ENCODE data around the gene ITPR2.
A peak's percentile ranks its signal among the peaks of the same experiment; 100 is the strongest.

Gene ITPR2

GRCh38 chr12:26623136-26623535, 209.9 kb downstream of the ITPR2 start:
- no peaks in the 10 kb centered on the region for H3K27me3 Mint-ChIP-seq (ENCODE audit: low read depth)

GRCh38 chr12:26622601-26623000, 210.4 kb downstream of the ITPR2 start:
- Mint-ChIP-seq H3K4me3 (no peak overlapping the region), H3K36me3 (ENCODE audit: low read depth) (peaks cover 12% of the 10 kb centered on the region), H3K27me3 (ENCODE audit: low read depth) (no peaks in the 10 kb centered on the region), H3K9me3 (no peaks in the 10 kb centered on the region), H3K27ac (no peak overlapping the region), H3K4me1 (no peaks in the 10 kb centered on the region)
- no peak for TF ChIP-seq CTCF (IDR thresholded peaks at IDR 0.05; ENCODE audit: unreplicated experiment in 3 of 3)

More at GRCh38 chr12:26623136-26623535, 209.9 kb downstream of the ITPR2 start:
- H3K9me3 Mint-ChIP-seq = no peaks in the 10 kb centered on the region
- no peak overlapping the region for H3K4me3 Mint-ChIP-seq
- H3K36me3 Mint-ChIP-seq (ENCODE audit: low read depth) = peaks cover 12% of the 10 kb centered on the region
- H3K27ac Mint-ChIP-seq = no peak overlapping the region
- H3K4me1 Mint-ChIP-seq = no peaks in the 10 kb centered on the region
- TF ChIP-seq CTCF (IDR thresholded peaks at IDR 0.05; ENCODE audit: unreplicated experiment in 3 of 3) = no peak

- H3K4me3 Mint-ChIP-seq = no peak overlapping the region
- H3K4me1 Mint-ChIP-seq = no peaks in the 10 kb centered on the region
- no peak overlapping the region for H3K27ac Mint-ChIP-seq
- H3K27me3 Mint-ChIP-seq (ENCODE audit: low read depth) = no peaks in the 10 kb centered on the region
- H3K9me3 Mint-ChIP-seq = no peaks in the 10 kb centered on the region
- peaks cover 7% of the 10 kb centered on the region for H3K36me3 Mint-ChIP-seq (ENCODE audit: low read depth)
- TF ChIP-seq CTCF (IDR thresholded peaks at IDR 0.05; ENCODE audit: unreplicated experiment in 3 of 3) = no peak
Observed at GRCh38 chr12:26621932-26622331, 211.1 kb downstream of the ITPR2 start.

- Mint-ChIP-seq H3K4me3 (no peak overlapping the region), H3K36me3 (ENCODE audit: low read depth) (peaks cover 7% of the 10 kb centered on the region), H3K27ac (no peak overlapping the region), H3K4me1 (no peaks in the 10 kb centered on the region), H3K27me3 (ENCODE audit: low read depth) (no peaks in the 10 kb centered on the region), H3K9me3 (no peaks in the 10 kb centered on the region)
- TF ChIP-seq CTCF (IDR thresholded peaks at IDR 0.05; ENCODE audit: unreplicated experiment in 3 of 3) = no peak
Observed at GRCh38 chr12:26620907-26621306, 212.1 kb downstream of the ITPR2 start.

- Mint-ChIP-seq H3K36me3 (ENCODE audit: low read depth) (peaks cover 5% of the 10 kb centered on the region), H3K27ac (no peak overlapping the region), H3K4me1 (no peaks in the 10 kb centered on the region), H3K27me3 (ENCODE audit: low read depth) (no peaks in the 10 kb centered on the region), H3K9me3 (no peaks in the 10 kb centered on the region), H3K4me3 (no peak overlapping the region)
- TF ChIP-seq CTCF (IDR thresholded peaks at IDR 0.05; ENCODE audit: unreplicated experiment in 3 of 3) = no peak
Observed at GRCh38 chr12:26617513-26617912, 215.5 kb downstream of the ITPR2 start.

GRCh38 chr12:26614011-26614616, 218.9 kb downstream of the ITPR2 start:
- Mint-ChIP-seq H3K4me3 (no peak overlapping the region), H3K9me3 (no peaks in the 10 kb centered on the region), H3K27me3 (ENCODE audit: low read depth) (no peaks in the 10 kb centered on the region), H3K36me3 (ENCODE audit: low read depth) (no peaks in the 10 kb centered on the region), H3K27ac (no peak overlapping the region), H3K4me1 (peaks cover 8% of the 10 kb centered on the region)
- peak; percentile 31 to 58 (median 43) for TF ChIP-seq CTCF (IDR thresholded peaks at IDR 0.05; ENCODE audit: unreplicated experiment in 3 of 3)

All from nephron (organoid).